Stimulated activated CD4-positive, alpha-beta T cell treated with anti-CD3 and anti-CD28 coated beads, Interleukin-2, amount 100 ng/mL, for 48 hours (primary cell): ENCODE measurements around the gene TRIM5.
"Not testable (repeated sequence)": the region's sequence is repeated elsewhere in the genome, so short reads cannot be mapped to it uniquely, and the experiment has no call there.

ENCODE experiments used
- DNase-seq, 2 donors: peaks; one replicate each; pipeline ENCODE4 v3.0.0-alpha.2; 2020

The TRIM5 gene

GRCh38 chr11:5686426-5686825 lies 1.6 kb upstream of the TRIM5 start:
- DNase-seq, result no peak

DNA sequence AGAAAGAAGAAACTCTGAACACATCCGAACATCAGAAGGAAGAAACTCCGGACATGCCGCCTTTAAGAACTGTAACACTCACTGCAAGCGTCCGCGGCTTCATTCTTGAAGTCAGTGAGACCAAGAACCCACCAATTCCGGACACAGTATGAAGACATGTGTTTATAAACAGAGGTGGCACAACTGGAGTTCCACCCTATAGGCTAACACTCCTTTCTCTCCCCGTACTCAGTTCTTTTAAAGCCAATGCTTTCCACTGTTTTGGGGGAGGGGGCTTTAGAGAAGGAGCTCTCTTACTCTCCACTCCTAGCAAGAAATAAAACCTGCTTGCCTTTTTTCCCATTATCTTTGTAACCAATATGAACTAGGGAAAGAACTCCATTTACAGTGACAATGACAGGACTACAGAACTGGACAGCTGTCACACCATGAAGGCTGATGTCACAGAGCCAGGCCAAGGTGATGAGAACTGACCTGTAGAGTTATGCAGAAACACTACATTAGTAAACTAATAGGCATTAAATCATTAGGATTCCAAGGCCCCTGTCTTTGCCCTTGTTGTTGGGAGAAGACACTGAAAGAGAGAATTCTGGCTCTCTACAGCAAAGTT lies 733 bp downstream of the TRIM5 start:
- no peak for DNase-seq

DNA sequence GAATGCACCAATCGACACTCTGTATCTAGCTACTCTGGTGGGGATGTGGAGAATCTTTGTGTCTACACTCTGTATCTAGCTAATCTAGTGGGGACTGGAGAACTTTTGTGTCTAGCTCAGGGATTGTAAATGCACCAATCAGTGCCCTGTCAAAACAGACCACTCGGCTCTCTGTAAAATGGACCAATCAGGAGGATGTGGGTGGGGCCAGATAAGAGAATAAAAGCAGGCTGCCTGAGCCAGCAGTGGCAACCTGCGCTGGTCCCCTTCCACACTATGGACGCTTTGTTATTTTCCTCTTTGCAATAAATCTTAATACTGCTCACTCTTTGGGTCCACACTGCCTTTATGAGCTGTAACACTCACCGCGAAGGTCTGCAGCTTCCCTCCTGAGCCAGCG lies 1.3 kb downstream of the TRIM5 start:
- peak in 1 of 2 donors; percentile 18 for DNase-seq

DNA sequence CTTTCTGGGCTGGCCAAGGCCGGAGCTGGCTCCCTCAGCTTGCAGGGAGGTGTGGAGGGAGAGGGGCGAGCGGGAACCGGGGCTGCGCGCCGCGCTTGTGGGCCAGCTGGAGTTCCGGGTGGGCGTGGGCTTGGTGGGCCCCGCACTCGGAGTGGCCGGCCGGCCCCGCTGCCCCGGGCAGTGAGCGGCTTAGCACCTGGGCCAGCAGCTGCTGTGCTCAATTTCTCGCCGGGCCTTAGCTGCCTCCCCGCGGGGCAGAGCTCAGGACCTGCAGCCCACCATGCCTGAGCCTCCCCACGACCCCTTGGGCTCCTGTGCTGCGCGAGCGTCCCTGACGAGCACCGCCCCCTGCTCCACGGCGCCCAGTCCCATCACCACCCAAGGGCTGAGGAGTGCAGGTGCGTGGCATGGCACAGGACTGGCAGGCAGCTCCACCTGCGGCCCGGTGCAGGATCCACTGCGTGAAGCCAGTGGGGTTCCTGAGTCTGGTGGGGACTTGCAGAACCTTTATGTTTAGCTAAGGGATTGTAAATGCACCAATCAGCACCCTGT lies 1.9 kb downstream of the TRIM5 start:
- DNase-seq, result not testable (repeated sequence)

DNA sequence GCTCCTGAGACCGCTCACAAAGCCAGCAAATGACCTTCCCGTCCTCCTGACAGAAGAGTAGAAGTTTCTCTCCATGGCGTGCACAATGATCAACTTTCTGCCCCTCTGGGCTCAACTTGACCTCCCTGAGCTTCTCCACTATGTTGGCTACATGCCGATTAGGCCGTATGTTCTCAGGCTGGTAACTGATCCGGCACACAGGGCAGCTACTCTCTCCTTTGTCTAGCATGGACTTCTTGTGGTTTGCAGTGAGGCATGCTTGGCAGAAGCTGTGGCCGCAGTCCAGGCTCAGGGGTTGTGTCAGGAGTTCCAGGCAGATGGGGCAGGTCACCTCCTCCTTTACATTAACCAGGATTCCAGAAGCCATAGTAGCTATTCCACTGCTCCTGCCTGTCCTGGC lies 5.1 kb downstream of the TRIM5 start:
- no peak for DNase-seq

DNA sequence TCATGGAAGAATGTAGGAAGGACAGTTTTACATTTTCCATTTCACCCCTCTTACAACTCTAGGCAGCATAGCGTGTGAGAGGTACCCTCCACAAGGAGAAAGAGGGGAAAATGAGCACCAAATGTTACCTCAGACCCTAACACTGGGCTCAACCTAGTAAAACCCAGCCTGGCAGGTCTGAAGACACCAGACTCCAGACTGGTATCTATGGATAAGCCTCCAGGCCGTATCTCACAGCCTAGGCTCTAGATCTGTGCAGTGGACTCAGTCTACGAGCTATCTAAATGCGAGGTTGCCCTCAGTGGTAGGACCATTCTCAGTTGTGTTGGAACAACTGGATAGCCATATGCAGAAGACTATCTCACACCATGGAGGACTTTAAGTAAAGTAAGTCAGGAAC lies 10.5 kb downstream of the TRIM5 start:
- no peak for DNase-seq

DNA sequence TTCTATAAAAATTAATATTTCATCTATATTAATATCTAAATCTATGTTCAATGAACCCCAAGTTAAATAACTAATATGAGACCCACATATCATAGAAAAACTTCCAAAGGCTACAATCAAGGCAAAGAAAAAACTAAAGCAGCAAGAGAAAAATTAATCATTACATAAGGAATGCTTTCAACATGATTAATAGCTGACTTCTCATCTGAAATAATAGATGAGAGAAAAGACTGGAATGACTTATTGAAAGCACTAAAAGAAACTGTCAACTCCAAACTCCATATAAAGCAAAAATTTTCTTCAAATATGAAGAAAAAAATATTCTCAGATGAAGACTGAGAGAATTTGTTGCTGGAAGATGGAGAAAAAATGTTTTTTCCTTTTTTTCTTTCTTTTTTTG lies 13.0 kb downstream of the TRIM5 start:
- no peak for DNase-seq

DNA sequence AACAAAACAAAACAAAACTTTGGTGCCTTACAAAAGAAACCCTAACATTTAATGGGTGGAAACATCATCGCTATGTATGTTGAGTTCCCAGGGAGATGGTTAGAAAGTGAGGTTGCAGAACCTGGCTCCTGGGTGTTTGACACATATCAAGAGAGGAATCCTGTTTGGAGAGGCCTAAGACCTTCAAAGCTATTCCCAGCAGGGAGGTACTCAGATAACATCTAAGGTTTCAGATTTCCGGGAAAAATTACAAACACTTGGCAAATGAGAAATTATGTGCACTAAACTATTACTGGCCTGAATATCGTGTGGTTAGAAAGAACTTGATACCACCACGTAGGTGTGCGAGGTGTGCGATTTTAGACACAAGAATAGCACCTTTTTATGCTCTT lies 18.5 kb downstream of the TRIM5 start:
- DNase-seq, result no peak

- no peak for DNase-seq
Measured at GRCh38 chr11:5665746-5666401, 19.0 kb downstream of the TRIM5 start.

- no peak for DNase-seq
Measured at GRCh38 chr11:5665051-5665570, 19.8 kb downstream of the TRIM5 start.

GRCh38 chr11:5663511-5663910 lies 21.4 kb downstream of the TRIM5 start:
- no peak for DNase-seq

DNA sequence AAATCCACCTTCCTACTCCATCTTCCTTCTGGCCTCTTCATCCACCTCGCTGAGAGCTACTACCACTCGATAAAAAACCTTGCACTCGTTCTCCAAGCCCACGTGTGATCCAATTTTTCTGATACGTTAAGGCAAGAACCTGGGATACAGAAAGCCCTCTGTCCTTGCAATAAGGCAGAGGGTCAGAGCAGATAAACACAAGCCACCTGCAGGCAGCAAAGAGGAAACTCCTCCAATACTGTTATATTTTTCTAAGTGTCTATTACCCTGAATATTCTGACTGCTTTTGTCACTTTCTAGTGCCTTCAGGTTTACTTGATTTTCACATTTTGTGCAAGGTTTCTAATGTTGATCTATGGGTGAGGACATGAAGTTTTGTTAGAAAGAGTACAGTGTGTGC lies 26.6 kb downstream of the TRIM5 start:
- no peak for DNase-seq

GRCh38 chr11:5656956-5657355 lies 27.9 kb downstream of the TRIM5 start:
- not testable (repeated sequence) for DNase-seq

DNA sequence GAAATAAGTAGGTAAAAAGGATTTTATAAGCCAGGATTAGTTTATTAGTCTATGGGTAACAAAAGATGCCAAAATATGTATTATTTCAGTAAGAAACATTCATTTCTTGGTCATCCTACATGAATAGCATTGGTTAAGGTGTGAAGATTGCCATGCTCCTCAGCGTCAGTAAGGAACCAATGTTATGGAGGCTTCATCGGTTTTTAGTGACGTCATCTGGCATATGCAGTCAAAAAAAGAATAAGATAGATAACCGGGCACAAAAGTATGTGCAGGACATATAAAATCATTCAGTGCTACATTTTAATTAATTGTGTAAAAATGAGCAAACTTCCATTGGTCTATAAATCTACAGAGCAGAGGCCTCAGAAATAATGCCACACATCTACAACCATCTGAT lies 29.4 kb downstream of the TRIM5 start:
- DNase-seq, result no peak

DNA sequence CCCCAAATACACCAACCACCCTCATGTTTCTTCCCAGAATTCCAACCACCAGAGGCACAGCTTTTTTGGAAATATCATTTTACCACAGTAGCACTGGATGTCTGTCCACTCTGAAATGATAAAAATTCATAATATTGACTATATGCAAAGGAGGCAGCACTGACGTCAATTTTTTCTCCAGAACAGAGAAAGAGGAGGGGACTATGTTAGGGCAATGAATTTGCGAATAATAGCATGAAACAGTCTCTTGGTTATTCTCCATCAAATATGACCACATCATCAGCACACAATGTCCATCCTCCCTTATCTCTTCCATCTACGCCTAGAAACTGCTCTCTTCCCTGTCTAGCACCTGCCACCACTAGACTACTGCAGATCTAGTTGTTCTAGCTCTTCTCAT lies 38.7 kb downstream of the TRIM5 start:
- no peak for DNase-seq

- no peak for DNase-seq
Measured at GRCh38 chr11:5643585-5643984, 41.3 kb downstream of the TRIM5 start.

GRCh38 chr11:5639953-5640352 lies 44.9 kb downstream of the TRIM5 start:
- DNase-seq, result no peak

- no peak for DNase-seq
Measured at GRCh38 chr11:5631969-5632635, 52.8 kb downstream of the TRIM5 start.

DNA sequence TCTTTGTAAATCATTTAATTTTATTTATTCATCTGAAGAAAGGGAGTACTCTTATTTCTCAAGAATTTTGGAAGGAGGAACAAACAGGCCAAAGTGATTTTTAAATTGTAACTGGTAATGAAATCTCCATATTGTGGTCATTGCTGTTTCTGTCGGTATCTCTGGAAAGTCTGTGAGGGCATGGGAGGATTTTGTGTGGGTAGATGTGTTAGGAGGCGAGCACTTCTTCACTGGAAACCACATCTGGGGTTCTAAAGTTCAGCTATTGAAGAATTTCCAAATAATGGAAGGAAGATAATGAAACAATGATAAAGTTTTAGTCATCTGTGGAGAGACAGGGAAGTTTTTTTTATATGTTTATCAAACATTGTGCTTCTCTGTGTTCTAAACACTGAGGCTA lies 53.5 kb downstream of the TRIM5 start:
- DNase-seq, result no peak

- no peak for DNase-seq
Measured at GRCh38 chr11:5626196-5626595, 58.7 kb downstream of the TRIM5 start.

DNA sequence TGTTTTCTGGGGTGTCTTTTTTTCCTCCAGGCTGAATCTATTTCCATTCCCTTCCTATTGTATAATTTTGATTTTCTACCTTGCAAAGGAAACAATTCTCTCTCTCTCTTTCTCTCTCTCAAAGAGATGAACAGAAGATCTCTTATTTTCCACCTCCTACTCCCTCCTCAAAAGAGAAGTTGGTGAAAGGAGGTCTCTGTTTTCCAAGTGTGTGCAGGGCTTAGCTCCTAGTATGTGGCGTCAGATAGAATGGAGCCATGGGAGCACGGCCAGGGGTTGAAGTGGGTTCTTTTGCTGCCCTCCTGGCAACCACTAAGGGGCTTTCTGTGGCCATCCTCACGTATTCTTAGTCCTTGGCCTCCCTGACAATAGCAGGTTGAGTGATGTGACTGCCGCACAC lies 59.6 kb downstream of the TRIM5 start:
- DNase-seq, result no peak

DNA sequence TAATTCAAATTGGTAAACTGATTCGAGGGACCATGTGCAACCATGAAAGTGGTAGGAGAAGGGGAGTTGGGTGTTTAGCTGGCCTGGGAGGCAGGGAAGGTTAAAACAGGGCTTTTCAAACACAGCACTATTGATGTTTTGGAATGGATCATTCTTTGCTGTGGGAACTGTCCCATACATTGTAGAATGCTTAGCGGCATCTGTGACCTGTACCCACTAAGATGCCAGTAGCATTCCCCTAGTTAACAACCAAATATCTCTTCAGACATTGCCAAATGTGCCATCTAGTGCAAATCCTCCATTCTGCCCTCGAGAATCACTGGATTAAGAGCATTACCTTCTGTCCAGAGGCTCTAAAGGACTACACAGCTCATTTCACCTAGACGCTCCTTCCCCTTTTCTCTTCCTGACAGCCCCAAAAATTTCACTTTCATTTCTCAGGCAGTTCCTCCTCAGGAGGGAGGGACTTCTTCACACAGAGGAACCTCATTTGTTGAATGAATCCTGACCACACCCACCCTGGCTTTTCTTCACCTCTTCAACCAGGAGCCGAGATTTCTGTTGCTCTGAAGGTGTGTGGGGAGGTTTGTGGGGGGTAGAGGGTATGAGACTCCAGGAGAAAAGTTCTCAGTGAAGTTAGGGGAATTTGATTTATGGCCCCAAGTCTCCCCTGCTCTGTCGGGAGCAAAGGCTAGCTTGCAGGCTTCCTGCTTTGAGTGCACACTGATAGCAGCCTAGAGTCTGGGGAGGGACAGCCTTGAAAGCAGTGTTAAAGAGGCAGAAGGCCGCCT lies 60.2 kb downstream of the TRIM5 start, which contains the start of gene TRIM34:
Gene TRIM34 (plus strand): TSS at position 513 of the 791 bp plus-strand sequence. CDS start 7,331 bp downstream, outside the sequence.
- peak; percentile 16 to 41 for DNase-seq

- no peak for DNase-seq
Measured at GRCh38 chr11:5622802-5623201, 62.1 kb downstream of the TRIM5 start.
